Measurements from ENCODE around the gene TMX1.
A peak's percentile ranks its signal among the peaks of the same experiment; 100 is the strongest.
"Not testable (repeated sequence)": the region's sequence is repeated elsewhere in the genome, so short reads cannot be mapped to it uniquely, and the experiment has no call there.

TMX1 gene

GRCh38 chr14:51239813-51240803, at the start of gene TMX1:
Gene TMX1 (plus strand): TSS chr14:51240247. CDS start chr14:51240293, 46 bp downstream.
- peak; percentile 99 for DNase-seq

GRCh38 chr14:51201890-51202289, 38.2 kb upstream of the TMX1 start:
- DNase-seq = no peak

- DNase-seq = no peak
Measured at GRCh38 chr14:51202914-51203665, 37.0 kb upstream of the TMX1 start.

GRCh38 chr14:51203881-51204280, 36.2 kb upstream of the TMX1 start:
- no peak for DNase-seq

- no peak for DNase-seq
Measured at GRCh38 chr14:51205486-51205885, 34.6 kb upstream of the TMX1 start.

- DNase-seq = no peak
Measured at GRCh38 chr14:51206462-51206861, 33.6 kb upstream of the TMX1 start.

GRCh38 chr14:51207621-51208020, 32.4 kb upstream of the TMX1 start:
- DNase-seq = no peak

- DNase-seq = no peak
Measured at GRCh38 chr14:51208982-51209381, 31.1 kb upstream of the TMX1 start.

GRCh38 chr14:51209457-51209856, 30.6 kb upstream of the TMX1 start:
- peak; percentile 44 for DNase-seq

GRCh38 chr14:51210594-51210993, 29.5 kb upstream of the TMX1 start:
- DNase-seq = no peak

- no peak for DNase-seq
Measured at GRCh38 chr14:51211149-51211548, 28.9 kb upstream of the TMX1 start.

- DNase-seq = no peak
Measured at GRCh38 chr14:51216602-51217001, 23.4 kb upstream of the TMX1 start.

GRCh38 chr14:51219473-51220448, 20.3 kb upstream of the TMX1 start:
- peak; percentile 67 for DNase-seq

- not testable (repeated sequence) for DNase-seq
Measured at GRCh38 chr14:51223463-51223862, 16.6 kb upstream of the TMX1 start.

GRCh38 chr14:51224551-51224950, 15.5 kb upstream of the TMX1 start:
- DNase-seq = no peak

- no peak for DNase-seq
Measured at GRCh38 chr14:51225751-51226150, 14.3 kb upstream of the TMX1 start.

GRCh38 chr14:51228391-51228790, 11.7 kb upstream of the TMX1 start:
- DNase-seq = no peak

GRCh38 chr14:51228890-51229289, 11.2 kb upstream of the TMX1 start:
- no peak for DNase-seq

- DNase-seq = no peak
Measured at GRCh38 chr14:51236314-51236713, 3.7 kb upstream of the TMX1 start.

- DNase-seq = no peak
Measured at GRCh38 chr14:51240804-51241380, 845 bp downstream of the TMX1 start.

GRCh38 chr14:51242545-51243490, 2.8 kb downstream of the TMX1 start:
- peak; percentile 29 for DNase-seq

Data from eye (tissue), 1 donor.